Measurements from ENCODE around the gene RNF168.
"Not testable (repeated sequence)": the region's sequence is repeated elsewhere in the genome, so short reads cannot be mapped to it uniquely, and the experiment has no call there.

Gene RNF168

GRCh38 chr3:196444500-196444894 lies 59.1 kb downstream of the RNF168 start:
- DNase-seq (ENCODE audit: low read depth) = no peak
- no peak for TF ChIP-seq CTCF (IDR thresholded peaks at IDR 0.05; ENCODE audit: insufficient read depth, low read depth, low read length, missing control alignments)
- no peak overlapping the region for H3K4me3 ChIP-seq (ENCODE audit: low read depth, low read length)

GRCh38 chr3:196440696-196441095 lies 62.9 kb downstream of the RNF168 start:
- no peak for TF ChIP-seq CTCF (IDR thresholded peaks at IDR 0.05; ENCODE audit: insufficient read depth, low read depth, low read length, missing control alignments)
- H3K4me3 ChIP-seq (ENCODE audit: low read depth, low read length) = no peak overlapping the region
- peak; percentile 44 for DNase-seq (ENCODE audit: low read depth)

- H3K4me3 ChIP-seq (ENCODE audit: low read depth, low read length) = no peak overlapping the region
- TF ChIP-seq CTCF (IDR thresholded peaks at IDR 0.05; ENCODE audit: insufficient read depth, low read depth, low read length, missing control alignments) = no peak
- DNase-seq (ENCODE audit: low read depth) = peak; percentile 78
Observed at GRCh38 chr3:196440041-196440537, 63.5 kb downstream of the RNF168 start.

GRCh38 chr3:196432137-196432879 lies 71.3 kb downstream of the RNF168 start, which contains the start of gene UBXN7:
UBXN7 (minus strand) TSS chr3:196432427; CDS start chr3:196432399, 28 bp downstream.
- TF ChIP-seq CTCF (IDR thresholded peaks at IDR 0.05; ENCODE audit: insufficient read depth, low read depth, low read length, missing control alignments) = no peak
- DNase-seq (ENCODE audit: low read depth) = peak; percentile 96
- peak within 1 kb of the TSS; percentile 86 for H3K4me3 ChIP-seq (ENCODE audit: low read depth, low read length)

- no peak for TF ChIP-seq CTCF (IDR thresholded peaks at IDR 0.05; ENCODE audit: insufficient read depth, low read depth, low read length, missing control alignments)
- H3K4me3 ChIP-seq (ENCODE audit: low read depth, low read length) = peak overlapping the region; percentile 86
- DNase-seq (ENCODE audit: low read depth) = peak; percentile 55
Observed at GRCh38 chr3:196431181-196432136, 72.1 kb downstream of the RNF168 start.

- H3K4me3 ChIP-seq (ENCODE audit: low read depth, low read length) = no peak overlapping the region
- no peak for DNase-seq (ENCODE audit: low read depth)
- TF ChIP-seq CTCF (IDR thresholded peaks at IDR 0.05; ENCODE audit: insufficient read depth, low read depth, low read length, missing control alignments) = no peak
Observed at GRCh38 chr3:196428041-196428440, 75.5 kb downstream of the RNF168 start.

GRCh38 chr3:196424421-196424820 lies 79.1 kb downstream of the RNF168 start:
- H3K4me3 ChIP-seq (ENCODE audit: low read depth, low read length); DNase-seq (ENCODE audit: low read depth): not testable (repeated sequence)

Measured in GM12865 (cell line).